ENCODE data around the gene PRKAR2A. TPM values are rescaled to one million over a fixed set of nuclear protein-coding genes. Genes with fewer than 3 reads are reported as not detected.

PRKAR2A gene
- total and polyA plus RNA-seq, 9 of the 15 experiments (the other 6 are each of a cell fraction or from before 2014, with no cell fraction given), result 15.9 to 84.5 (median 37.6) TPM

- TF ChIP-seq STAT6 (CRISPR knock-in tag; IDR thresholded peaks at IDR 0.05) (no peak), GABPB1 (CRISPR knock-in tag; IDR thresholded peaks at IDR 0.05) (no peak), MTF1 (CRISPR knock-in tag; IDR thresholded peaks at IDR 0.05; ENCODE audit: borderline replicate concordance) (no peak), MTA2 (IDR thresholded peaks at IDR 0.05; ENCODE audit: low read depth) (peak; percentile 44; the same call in 1 of the 2 replicates), CLOCK (CRISPR knock-in tag; IDR thresholded peaks at IDR 0.05; ENCODE audit: borderline replicate concordance) (no peak), PHF20 (IDR thresholded peaks at IDR 0.05; ENCODE audit: partially characterized antibody) (no peak), ETV1 (tag; conservative IDR thresholded peaks at IDR 0.05; ENCODE audit: low read depth) (no peak), VEZF1 (CRISPR knock-in tag; IDR thresholded peaks at IDR 0.05) (no peak; the same call in 1 of the 2 replicates), TFAP4 (CRISPR knock-in tag; IDR thresholded peaks at IDR 0.05; ENCODE audit: borderline replicate concordance) (peak; percentile 86), EP300 (IDR thresholded peaks at IDR 0.05; ENCODE audit: low read length) (0 out of 2 replicates have a peak, but pooled peaks have one; percentile 11), FUS (optimal IDR thresholded peaks at IDR 0.05; ENCODE audit: low read depth, low read length) (no peak), ELF4 (CRISPR knock-in tag; IDR thresholded peaks at IDR 0.05) (no peak), POLR2AphosphoS5 (IDR thresholded peaks at IDR 0.05; ENCODE audit: control insufficient read depth, insufficient read depth, low read depth, low read length) (peak; percentile 42; the same call in 1 of the 2 replicates), THRB (CRISPR knock-in tag; conservative IDR thresholded peaks at IDR 0.05) (no peak), SNIP1 (IDR thresholded peaks at IDR 0.05; ENCODE audit: low read depth) (no peak), PRPF4 (IDR thresholded peaks at IDR 0.05; ENCODE audit: insufficient read depth, low read depth, low read length, poor library complexity, severe bottlenecking) (no peak), KDM2B (CRISPR knock-in tag; IDR thresholded peaks at IDR 0.05) (no peak), FOXK2 (conservative IDR thresholded peaks at IDR 0.05 in 1 of 2, IDR thresholded peaks at IDR 0.05 in 1 of 2; ENCODE audit: low read depth in 2 of 2) (peak; percentile 53 to 64; a peak in 3 of 4 replicates), RFX7 (CRISPR knock-in tag; IDR thresholded peaks at IDR 0.05) (no peak), ZNF143 (CRISPR knock-in tag; IDR thresholded peaks at IDR 0.05) (no peak)
Measured at GRCh38 chr3:48783304-48783703, 64.4 kb downstream of the PRKAR2A start (continued).

All from K562 (cell line).